LNCaP clone FGC (cell line): ENCODE results near the gene MATCAP1.

Experiments used
- DNase-seq: peaks from one replicate; pipeline ENCODE4 v3.0.0-alpha.2; 2011; ENCODE audit warnings: low read depth
- H3K4me3 ChIP-seq: 2 replicates; pipeline ENCODE4 v1.5.1; 2011; ENCODE audit warnings: mild to moderate bottlenecking, low read depth, low read length, control low read depth
- CTCF ChIP-seq: IDR thresholded peaks from 2 replicates; pipeline ENCODE4 v1.5.1; 2012; ENCODE audit warnings: mild to moderate bottlenecking; ENCODE audit not compliant: control insufficient read depth, insufficient read depth; ENCODE audit errors: extremely low read depth

MATCAP1 gene

GRCh38 chr16:67141391-67141790 is 42.4 kb downstream of the MATCAP1 start:
- no peak for DNase-seq
- TF ChIP-seq CTCF = no peak
- H3K4me3 ChIP-seq = no peak overlapping the region

- DNase-seq = no peak
Measured at GRCh38 chr16:67137605-67138004, 46.2 kb downstream of the MATCAP1 start.

GRCh38 chr16:67129422-67129821 is 54.3 kb downstream of the MATCAP1 start:
- no peak for TF ChIP-seq CTCF
- H3K4me3 ChIP-seq = no peak overlapping the region
- DNase-seq = no peak

More at GRCh38 chr16:67137605-67138004, 46.2 kb downstream of the MATCAP1 start:
- no peak overlapping the region for H3K4me3 ChIP-seq
- TF ChIP-seq CTCF = no peak

GRCh38 chr16:67128887-67129286 is 54.9 kb downstream of the MATCAP1 start:
- no peak for TF ChIP-seq CTCF
- no peak overlapping the region for H3K4me3 ChIP-seq
- no peak for DNase-seq

GRCh38 chr16:67128417-67128816 is 55.3 kb downstream of the MATCAP1 start:
- no peak for DNase-seq
- no peak for TF ChIP-seq CTCF
- H3K4me3 ChIP-seq = no peak overlapping the region
